HepG2 (cell line): Measurements from ENCODE around the gene CERS5. TPM values are rescaled to one million over a fixed set of nuclear protein-coding genes. Genes with fewer than 3 reads are reported as not detected.
A peak's percentile ranks its signal among the peaks of the same experiment; 100 is the strongest.
"Not testable (repeated sequence)": the region's sequence is repeated elsewhere in the genome, so short reads cannot be mapped to it uniquely, and the experiment has no call there.

Experiments
- ATAC-seq: fragments of 200-7000 bp; cut with Tn5 transposase; 3 replicates; pipeline ENCODE4 v1.9.1; 2020; ENCODE audit warnings: mild to moderate bottlenecking, moderate library complexity
- BruUV-seq: library from RNA; stranded (reverse); fragments of 400-500 nt; replicated peaks from 2 replicates; lab custom pipeline; 2021; lab: Mats Ljungman, UMichigan
- CTCF ChIA-PET: fragments of 300-600 bp; formaldehyde crosslinking; extraction: SDS; loops from one replicate; lab custom pipeline; 2021; ENCODE audit warnings: low total read pairs, inconsistent platforms, low intra/inter-chr PET ratio; lab: Yijun Ruan, JAX
- POLR2A ChIA-PET: fragments of 350-600 bp; sonication (Branson Sonifier 250); formaldehyde crosslinking; loops from one replicate; lab custom pipeline; 2020; ENCODE audit warnings: antibody characterized with exemption, inconsistent platforms; lab: Yijun Ruan, JAX
- DNase-seq: peaks from one replicate; pipeline ENCODE4 v3.0.0-alpha.2; 2015; ENCODE audit warnings: low spot score
- FAIRE-seq: peaks from 3 replicates; lab custom pipeline; 2011; peaks lifted over from hg19 to GRCh38; lab: Jason Lieb, UNC
- H2AFZ ChIP-seq: one replicate; pipeline ENCODE4 v1.6.1; 2011; ENCODE audit warnings: low read length, inconsistent platforms
- H3K27ac ChIP-seq: fragments of 300-600 bp; 3 replicates; pipeline ENCODE4 v1.8.0; 2011; ENCODE audit warnings: mixed run types, mild to moderate bottlenecking, mixed read lengths, low read length, inconsistent platforms; ENCODE audit not compliant: insufficient read depth; ENCODE audit errors: extremely low read length
- H3K27me3 ChIP-seq, 2 experiments: fragments of 200-600 bp in 1 of 2; 2 replicates in 1 of 2; 3 replicates in 1 of 2; pipeline versions ENCODE4 v1.6.0 to v1.8.0; 2011; ENCODE audit warnings: low read length in 2 of 2, mild to moderate bottlenecking in 2 of 2, moderate library complexity in 2 of 2, inconsistent platforms in 1 of 2; ENCODE audit not compliant: insufficient read depth in 2 of 2, control insufficient read depth in 1 of 2
- H3K36me3 ChIP-seq, 2 experiments: fragments of 200-600 bp in 1 of 2; replicated peaks in 1 of 2; 2 replicates in 1 of 2; 3 replicates in 1 of 2; pipeline versions ENCODE4 v1.5.1 to v1.8.0; 2011; ENCODE audit warnings: low read length in 2 of 2, inconsistent platforms in 1 of 2; ENCODE audit not compliant: insufficient read depth in 2 of 2, control insufficient read depth in 1 of 2
- H3K4me1 ChIP-seq: 2 replicates; pipeline ENCODE4 v1.5.1; 2012; ENCODE audit warnings: low read length, inconsistent platforms; ENCODE audit not compliant: insufficient read depth
- H3K4me2 ChIP-seq: 2 replicates; pipeline ENCODE4 v1.6.0; 2011; ENCODE audit warnings: low read depth, low read length, inconsistent platforms
- H3K4me3 ChIP-seq, 3 experiments: fragments of 200-600 bp in 1 of 3; sonication (generic), shearing (Covaris generic) in 1 of 3; replicated peaks in 1 of 3; 2 replicates each; pipeline ENCODE4 v1.5.1; 2011 to 2016; ENCODE audit warnings: low read length in 3 of 3, inconsistent platforms in 2 of 3, low read depth in 2 of 3, mild to moderate bottlenecking in 2 of 3, control low read depth in 1 of 3, mixed read lengths in 1 of 3; ENCODE audit not compliant: insufficient read depth in 1 of 3
- H3K79me2 ChIP-seq: one replicate; pipeline ENCODE4 v1.6.1; 2011; ENCODE audit warnings: low read length, inconsistent platforms; ENCODE audit not compliant: insufficient read depth
- H3K9ac ChIP-seq: 2 replicates; pipeline ENCODE4 v1.6.0; 2011; ENCODE audit warnings: mild to moderate bottlenecking, low read depth, low read length, inconsistent platforms; ENCODE audit not compliant: insufficient read depth
- H3K9me3 ChIP-seq: 2 replicates; pipeline ENCODE4 v1.5.1; 2012; ENCODE audit warnings: mild to moderate bottlenecking, low read length
- H4K20me1 ChIP-seq: 2 replicates; pipeline ENCODE4 v1.6.0; 2011; ENCODE audit warnings: inconsistent platforms, mild to moderate bottlenecking, low read length, moderate library complexity; ENCODE audit not compliant: insufficient read depth
- ARNT2 ChIP-seq: sonication (generic); formaldehyde crosslinking; IDR thresholded peaks from 2 replicates; pipeline ENCODE4 v1.8.0; 2022; ENCODE audit warnings: mild to moderate bottlenecking, low read depth, missing genetic modification reagents, moderate library complexity
- MAFF ChIP-seq: IDR thresholded peaks from 2 replicates; pipeline ENCODE4 v1.6.1; 2011; ENCODE audit warnings: low read depth, low read length, improper control_type of control experiment
- MAFK ChIP-seq, 2 experiments: IDR thresholded peaks in 1 of 2; conservative IDR thresholded peaks in 1 of 2; 2 replicates each; pipeline ENCODE4 v1.6.1; 2011; ENCODE audit warnings: improper control_type of control experiment in 2 of 2, low read length in 2 of 2
- NR2F1 ChIP-seq, 2 experiments: fragments of 450-650 bp in 1 of 2; formaldehyde crosslinking in 1 of 2; IDR thresholded peaks; 2 replicates each; pipeline versions ENCODE4 v1.5.0 to v1.6.1; 2016 to 2020; ENCODE audit warnings: mild to moderate bottlenecking in 1 of 2, missing compliant biosample characterization in 1 of 2, missing genetic modification reagents in 1 of 2, moderate library complexity in 1 of 2
- NR2F6 ChIP-seq, 2 experiments: IDR thresholded peaks; 2 replicates each; pipeline ENCODE4 v1.6.1; 2016; ENCODE audit warnings: antibody characterized with exemption in 1 of 2, mild to moderate bottlenecking in 1 of 2
- ZNF891 ChIP-seq: sonication (generic); formaldehyde crosslinking; IDR thresholded peaks from 2 replicates; pipeline ENCODE4 v1.5.0; 2020; ENCODE audit warnings: mild to moderate bottlenecking, missing genetic modification reagents
- WGBS: methylation state at CpG from one replicate; pipeline ENCODE4 v1.1.6; 2017; ENCODE audit warnings: low lambda C conversion rate; 5-methylcytosine and 5-hydroxymethylcytosine counted together
- in situ Hi-C: cut with HindIII; loops from 2 replicates; pipeline ENCODE4 v1.10.0; 2017; ENCODE audit warnings: low pct_unique_long_range_greater_than_20kb; ENCODE audit not compliant: extremely low pct_ligation_motif_present
- intact Hi-C: fragments of 100-400 bp; cut with micrococcal nuclease; formaldehyde crosslinking; loops from one replicate; pipeline ENCODE4 v1.10.0; 2022; ENCODE audit not compliant: unreplicated experiment
- polyA plus RNA-seq, 8 experiments: library from polyadenylated mRNA; depleted of rRNA in 3 of 8; stranded (reverse) in 7 of 8; unstranded in 1 of 8; fragments of >200 nt; fragmentation: Illumina TruSeq in 4 of 8; extraction: Trizol in 4 of 8; gene quantifications; 2 replicates each; pipeline versions ENCODE4 v1.2.1 to v1.2.3, GENCODE V29; 2011 to 2016; ENCODE audit warnings: low read depth in 4 of 8, missing spikeins in 1 of 8, mixed read lengths in 1 of 8; ENCODE audit not compliant: insufficient read depth in 1 of 8
- total RNA-seq, 5 experiments: library from RNA; depleted of rRNA; stranded (reverse); fragments of >200 nt; fragmentation: Illumina TruSeq; extraction: Trizol; gene quantifications; 2 replicates each; pipeline ENCODE4 v1.2.3, GENCODE V29; 2016; ENCODE audit warnings: low read depth in 1 of 5
- TF ChIP-seq, protein P1 (sequence below): sonication (generic); formaldehyde crosslinking; IDR thresholded peaks from 2 replicates; pipeline ENCODE4 v1.5.0; 2020; ENCODE audit warnings: mild to moderate bottlenecking, missing genetic modification reagents

CERS5 gene
- total and polyA plus RNA-seq, 2 of the 13 experiments (the other 11 are each of a cell fraction or from before 2014, with no cell fraction given): 22.3 to 48.8 TPM

DNA sequence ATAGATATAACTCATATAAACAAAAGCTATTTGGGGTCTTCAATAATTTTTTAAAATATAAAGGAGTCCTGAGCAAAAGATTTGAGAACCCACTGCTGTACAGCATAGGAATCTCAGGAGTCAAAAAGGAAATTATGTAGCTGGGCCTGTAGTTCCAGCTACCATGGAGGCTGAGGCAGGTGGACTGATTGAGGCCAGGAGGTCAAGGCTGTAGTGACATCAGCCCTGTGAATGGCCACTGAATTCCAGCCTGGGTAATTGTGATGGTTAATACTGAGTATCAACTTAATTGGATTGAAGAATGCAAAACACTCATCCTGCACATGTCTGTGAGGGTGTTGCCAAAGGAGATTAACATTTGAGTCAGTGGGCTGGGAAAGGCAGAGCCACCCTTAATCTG, 10.5 kb downstream of the CERS5 start:
- Histone ChIP-seq H3K27ac (no peak overlapping the region), H3K4me3 (no peak overlapping the region), H3K9ac (no peak overlapping the region), H3K9me3 (no peaks in the 10 kb centered on the region), H3K4me1 (0 out of 2 replicates have a peak, but pooled peaks cover 4% of the 10 kb centered on the region), H4K20me1 (no peaks in the 10 kb centered on the region; the same call in 1 of the 2 replicates), H3K79me2 (peaks cover 26% of the 10 kb centered on the region), H2AFZ (no peak overlapping the region)
- FAIRE-seq (no peak), DNase-seq (peak; percentile 4)
- in situ Hi-C loops: no loop called here
- CTCF ChIA-PET: no interaction called here
- TF ChIP-seq, protein P1, sequence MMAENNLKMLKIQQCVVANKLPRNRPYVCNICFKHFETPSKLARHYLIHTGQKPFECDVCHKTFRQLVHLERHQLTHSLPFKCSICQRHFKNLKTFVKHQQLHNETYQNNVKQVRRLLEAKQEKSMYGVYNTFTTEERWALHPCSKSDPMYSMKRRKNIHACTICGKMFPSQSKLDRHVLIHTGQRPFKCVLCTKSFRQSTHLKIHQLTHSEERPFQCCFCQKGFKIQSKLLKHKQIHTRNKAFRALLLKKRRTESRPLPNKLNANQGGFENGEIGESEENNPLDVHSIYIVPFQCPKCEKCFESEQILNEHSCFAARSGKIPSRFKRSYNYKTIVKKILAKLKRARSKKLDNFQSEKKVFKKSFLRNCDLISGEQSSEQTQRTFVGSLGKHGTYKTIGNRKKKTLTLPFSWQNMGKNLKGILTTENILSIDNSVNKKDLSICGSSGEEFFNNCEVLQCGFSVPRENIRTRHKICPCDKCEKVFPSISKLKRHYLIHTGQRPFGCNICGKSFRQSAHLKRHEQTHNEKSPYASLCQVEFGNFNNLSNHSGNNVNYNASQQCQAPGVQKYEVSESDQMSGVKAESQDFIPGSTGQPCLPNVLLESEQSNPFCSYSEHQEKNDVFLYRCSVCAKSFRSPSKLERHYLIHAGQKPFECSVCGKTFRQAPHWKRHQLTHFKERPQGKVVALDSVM (CRISPR knock-in tag): 0 out of 2 replicates have a peak, but pooled peaks have one; percentile 21
- TF ChIP-seq NR2F1 (CRISPR knock-in tag; IDR thresholded peaks at IDR 0.05): no peak
- no peak for TF ChIP-seq ZNF891 (CRISPR knock-in tag)
- no peak for TF ChIP-seq ARNT2 (CRISPR knock-in tag)
- TF ChIP-seq NR2F6 (IDR thresholded peaks at IDR 0.05): peak; percentile 28; the same call in 1 of the 2 replicates
- TF ChIP-seq NR2F6 (CRISPR knock-in tag; IDR thresholded peaks at IDR 0.05): peak; percentile 64
- TF ChIP-seq, all 625 proteins: peak for 2
- no peak for ATAC-seq
- Histone ChIP-seq H3K4me2 (no peak overlapping the region), H3K27me3 (no peaks in the 10 kb centered on the region), H3K36me3 (peaks cover 0 to 1% of the 10 kb centered on the region in 2 experiments; a peak in 1 of 5 replicates)
- intact Hi-C loops: no loop called here
- POLR2A ChIA-PET: interaction anchor here (1.2 kb wide), 1 partner anchor 10 kb away, joined by 10 read pairs; the partner anchor contains the start of gene CERS5
- BruUV-seq: no TSS peak

DNA sequence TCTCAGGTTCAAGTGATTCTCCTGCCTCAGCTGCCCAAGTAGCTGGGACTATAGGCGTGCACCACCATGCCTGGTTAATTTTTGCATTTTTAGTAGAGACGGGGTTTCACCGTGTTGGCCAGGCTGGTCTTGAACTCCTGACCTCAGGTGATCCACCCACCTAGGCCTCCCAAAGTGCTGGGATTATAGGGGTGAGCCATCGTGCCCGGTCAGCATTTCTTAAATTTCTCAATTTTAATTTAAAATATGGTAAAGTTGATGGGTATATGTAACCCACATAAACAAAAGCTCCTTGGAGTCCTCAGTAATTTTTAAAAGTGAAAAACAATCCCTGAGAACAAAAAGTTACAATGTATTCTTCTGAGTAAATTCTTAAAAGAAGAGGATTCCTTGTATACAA, 12.2 kb downstream of the CERS5 start:
- 92% methylated on average over 5 of the region's 5 CpGs for WGBS
- not testable (repeated sequence) for FAIRE-seq, BruUV-seq, H3K9ac ChIP-seq, H3K4me3 ChIP-seq
- TF ChIP-seq MAFK (conservative IDR thresholded peaks at IDR 0.05 in 1 of 2, IDR thresholded peaks at IDR 0.05 in 1 of 2; ENCODE audit: low read length in 2 of 2) (peak in 1 of 2 experiments; percentile 70; a peak in 3 of 4 replicates), MAFF (0 out of 2 replicates have a peak, but pooled peaks have one; percentile 34)
- TF ChIP-seq, all 625 proteins: peak for 2; not testable (repeated sequence) for 623
- H3K4me2 ChIP-seq, H3K36me3 ChIP-seq, H2AFZ ChIP-seq, H3K9me3 ChIP-seq, H3K27ac ChIP-seq, POLR2A ChIA-PET, ATAC-seq, H4K20me1 ChIP-seq, CTCF ChIA-PET, H3K4me1 ChIP-seq, intact Hi-C loops, H3K27me3 ChIP-seq, DNase-seq, in situ Hi-C loops: not testable (repeated sequence)
- peaks cover 16% of the 10 kb centered on the region for H3K79me2 ChIP-seq
